ENCODE results near the gene ALPG.
"Not testable (repeated sequence)": the region's sequence is repeated elsewhere in the genome, so short reads cannot be mapped to it uniquely, and the experiment has no call there.

The ALPG gene

GRCh38 chr2:232385660-232386489 is 20.8 kb upstream of the ALPG start:
- Mint-ChIP-seq H3K4me1 (no peaks in the 10 kb centered on the region), H3K27ac (no peak overlapping the region), H3K9me3 (no peaks in the 10 kb centered on the region), H3K36me3 (no peaks in the 10 kb centered on the region), H3K4me3 (no peak overlapping the region), H3K27me3 (peaks cover 41% of the 10 kb centered on the region)

GRCh38 chr2:232386490-232386739 is 20.2 kb upstream of the ALPG start:
- Mint-ChIP-seq H3K36me3 (no peaks in the 10 kb centered on the region), H3K27ac (no peak overlapping the region), H3K9me3 (no peaks in the 10 kb centered on the region), H3K27me3 (peaks cover 42% of the 10 kb centered on the region), H3K4me1 (no peaks in the 10 kb centered on the region), H3K4me3 (no peak overlapping the region)

GRCh38 chr2:232386740-232387450 is 19.7 kb upstream of the ALPG start:
- no peaks in the 10 kb centered on the region for H3K9me3 Mint-ChIP-seq
- no peaks in the 10 kb centered on the region for H3K36me3 Mint-ChIP-seq
- H3K27ac Mint-ChIP-seq = no peak overlapping the region
- no peak overlapping the region for H3K4me3 Mint-ChIP-seq
- no peaks in the 10 kb centered on the region for H3K4me1 Mint-ChIP-seq
- H3K27me3 Mint-ChIP-seq = peaks cover 40% of the 10 kb centered on the region

DNA sequence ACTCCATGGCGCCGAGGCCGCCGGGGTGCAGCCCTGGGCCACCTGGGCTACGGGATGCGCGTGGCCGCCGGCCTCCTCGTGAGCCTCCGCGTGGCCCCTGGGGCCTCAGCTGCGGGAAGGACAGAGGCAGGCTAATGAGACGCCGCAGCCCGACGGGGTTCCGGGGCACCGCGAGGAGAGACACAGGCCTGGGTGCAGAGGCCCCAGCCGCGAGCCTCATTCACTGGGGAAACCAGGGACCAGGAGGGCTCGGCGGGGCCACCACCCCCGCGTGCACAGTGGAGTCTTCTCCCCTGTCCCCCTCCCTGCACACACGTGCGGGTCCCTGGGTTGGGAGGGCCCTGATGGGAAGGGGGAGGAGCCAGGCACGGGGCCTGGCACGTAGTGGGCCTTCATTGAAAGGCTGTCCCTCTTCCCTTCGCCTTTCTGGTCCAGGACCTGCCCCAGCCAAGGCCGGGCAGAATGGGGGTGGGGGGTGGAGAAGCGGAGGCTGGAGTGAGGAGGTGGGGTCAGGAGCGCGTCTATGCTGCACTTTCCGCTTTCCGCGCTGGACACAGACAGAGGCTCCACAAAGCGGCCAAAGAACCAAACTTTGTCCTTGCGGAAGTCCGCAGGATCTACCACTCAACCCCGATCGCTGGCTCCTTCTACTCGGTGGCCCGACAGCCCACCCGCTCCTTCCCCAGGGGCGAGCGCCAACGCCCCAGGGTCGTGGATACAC is 19.0 kb upstream of the ALPG start:
- H3K4me1 Mint-ChIP-seq = no peaks in the 10 kb centered on the region
- no peak overlapping the region for H3K4me3 Mint-ChIP-seq
- peaks cover 41% of the 10 kb centered on the region for H3K27me3 Mint-ChIP-seq
- H3K36me3 Mint-ChIP-seq = no peaks in the 10 kb centered on the region
- no peak overlapping the region for H3K27ac Mint-ChIP-seq
- H3K9me3 Mint-ChIP-seq = no peaks in the 10 kb centered on the region

DNA sequence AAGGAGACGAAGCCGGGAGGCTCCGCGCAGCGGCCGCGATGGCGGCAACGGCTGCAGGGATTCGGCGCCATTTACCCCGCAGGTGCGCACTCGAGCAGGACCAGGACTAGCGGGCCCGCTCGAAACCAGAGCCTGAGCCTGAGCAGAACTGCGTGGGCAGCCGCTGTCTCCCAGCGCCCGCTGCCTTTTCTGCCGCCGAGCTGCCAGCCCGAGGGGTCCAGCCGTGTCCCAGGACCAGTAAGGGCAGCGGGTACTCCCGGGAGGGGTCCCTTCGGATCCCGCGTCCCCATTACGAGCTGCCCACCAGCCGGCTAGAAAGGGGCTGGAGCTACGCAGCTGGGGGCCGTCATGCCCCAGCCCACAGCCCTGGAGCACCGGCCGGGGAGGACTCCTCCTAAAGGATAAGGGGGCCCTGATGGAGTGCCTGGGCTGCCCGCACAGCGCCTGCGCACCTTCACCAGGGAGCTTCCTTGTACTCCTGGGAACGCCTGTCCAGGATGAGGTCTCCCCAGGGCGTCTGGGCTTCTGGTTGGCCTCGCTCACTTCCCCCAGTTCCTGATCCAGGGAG is 18.2 kb upstream of the ALPG start:
- Mint-ChIP-seq H3K4me3 (no peak overlapping the region), H3K27me3 (peaks cover 36% of the 10 kb centered on the region), H3K27ac (no peak overlapping the region), H3K36me3 (no peaks in the 10 kb centered on the region), H3K9me3 (no peaks in the 10 kb centered on the region), H3K4me1 (no peaks in the 10 kb centered on the region)

DNA sequence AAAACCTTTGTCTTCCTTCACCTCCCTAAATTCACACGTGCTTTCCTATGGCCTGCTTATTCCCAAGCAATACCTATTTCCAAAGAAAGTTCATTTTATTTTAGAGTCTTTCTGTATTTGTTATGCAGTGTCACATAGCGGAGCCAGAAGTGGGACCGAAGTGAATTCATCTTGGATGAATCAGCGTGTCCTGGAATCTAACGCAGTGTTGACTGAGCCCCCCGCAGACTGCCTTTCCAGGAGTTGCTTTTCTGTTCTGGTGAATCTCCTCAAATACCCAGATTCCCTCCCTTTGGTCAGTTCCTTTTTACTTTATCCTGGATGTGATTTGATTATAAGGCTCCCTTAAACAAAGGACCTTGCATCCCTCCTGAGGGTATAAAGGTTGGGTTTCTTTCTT is 17.3 kb upstream of the ALPG start:
- H3K36me3 Mint-ChIP-seq = no peaks in the 10 kb centered on the region
- H3K4me3 Mint-ChIP-seq = no peak overlapping the region
- no peaks in the 10 kb centered on the region for H3K4me1 Mint-ChIP-seq
- peak overlapping the region; percentile 14 for H3K27ac Mint-ChIP-seq
- peaks cover 32% of the 10 kb centered on the region for H3K27me3 Mint-ChIP-seq
- no peaks in the 10 kb centered on the region for H3K9me3 Mint-ChIP-seq

DNA sequence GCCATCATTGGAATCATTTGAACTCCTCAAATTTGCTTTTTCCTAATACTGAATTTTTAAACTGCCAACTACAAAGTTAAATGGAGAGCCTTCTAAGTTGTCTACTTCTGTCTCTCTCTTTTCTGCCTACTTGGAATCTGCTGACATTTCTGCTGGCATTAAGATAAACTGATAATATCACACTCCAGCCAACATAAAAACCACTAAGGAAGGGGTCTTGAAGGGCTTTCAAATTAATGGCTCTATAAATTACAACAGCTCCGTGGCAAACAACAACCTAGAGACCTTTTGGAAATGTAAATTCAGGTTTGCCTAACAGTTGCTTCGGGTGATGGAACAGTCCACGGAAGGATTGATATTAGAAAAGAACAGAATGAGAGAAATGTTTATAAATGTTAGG is 16.0 kb upstream of the ALPG start:
- no peak overlapping the region for H3K27ac Mint-ChIP-seq
- no peaks in the 10 kb centered on the region for H3K4me1 Mint-ChIP-seq
- no peaks in the 10 kb centered on the region for H3K36me3 Mint-ChIP-seq
- H3K9me3 Mint-ChIP-seq = no peaks in the 10 kb centered on the region
- H3K27me3 Mint-ChIP-seq = peaks cover 24% of the 10 kb centered on the region
- H3K4me3 Mint-ChIP-seq = no peak overlapping the region

DNA sequence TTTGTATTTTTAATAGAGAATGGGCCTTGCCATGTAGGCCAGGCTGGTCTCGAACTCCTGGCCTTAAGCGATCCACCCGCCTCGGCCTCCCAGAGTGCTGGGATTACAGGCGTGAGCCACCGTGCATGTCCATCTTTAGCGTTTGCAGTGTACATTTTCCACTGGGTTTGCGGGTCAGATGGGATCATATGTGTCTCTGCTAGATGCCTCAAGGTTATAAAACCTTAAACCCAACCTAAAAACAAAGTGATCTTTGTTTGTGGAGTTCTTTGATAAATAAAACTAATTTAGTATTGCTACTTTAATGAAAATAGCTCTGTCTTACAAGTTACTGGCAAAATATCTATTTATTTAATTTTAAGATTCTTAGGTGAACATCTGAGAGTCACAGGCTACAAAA is 13.1 kb upstream of the ALPG start:
- Mint-ChIP-seq H3K9me3 (no peaks in the 10 kb centered on the region), H3K36me3 (no peaks in the 10 kb centered on the region), H3K4me1 (no peaks in the 10 kb centered on the region), H3K27me3 (peaks cover 19% of the 10 kb centered on the region), H3K4me3 (no peak overlapping the region), H3K27ac (no peak overlapping the region)

DNA sequence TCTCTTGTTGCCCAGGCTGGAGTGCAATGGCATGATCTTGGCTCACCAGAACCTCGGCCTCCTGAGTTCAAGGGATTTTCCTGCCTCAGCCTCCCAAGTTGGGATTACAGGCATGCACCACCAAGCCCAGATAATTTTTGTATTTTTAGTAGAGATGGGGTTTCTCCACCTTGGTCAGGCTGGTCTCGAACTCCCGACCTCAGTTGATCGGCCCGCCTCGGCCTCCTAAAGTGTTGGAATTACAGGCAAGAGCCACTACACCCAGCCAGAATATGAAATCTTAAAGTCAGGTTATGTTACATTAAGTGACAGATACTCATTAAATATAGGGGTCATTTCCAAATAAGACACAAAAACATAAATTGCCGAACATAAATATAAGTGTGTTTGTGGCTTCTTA is 12.2 kb upstream of the ALPG start:
- not testable (repeated sequence) for H3K36me3 Mint-ChIP-seq, H3K4me1 Mint-ChIP-seq
- H3K27me3 Mint-ChIP-seq = peaks cover 15% of the 10 kb centered on the region

GRCh38 chr2:232395586-232395985 is 11.1 kb upstream of the ALPG start:
- Mint-ChIP-seq H3K4me1 (no peaks in the 10 kb centered on the region), H3K4me3 (no peak overlapping the region), H3K27ac (no peak overlapping the region), H3K9me3 (no peaks in the 10 kb centered on the region), H3K27me3 (peaks cover 9% of the 10 kb centered on the region), H3K36me3 (no peaks in the 10 kb centered on the region)

More for the DNA sequence above, 12.2 kb upstream of the ALPG start:
- H3K9me3 Mint-ChIP-seq, H3K4me3 Mint-ChIP-seq, H3K27ac Mint-ChIP-seq: not testable (repeated sequence)

GRCh38 chr2:232396683-232397082 is 10.0 kb upstream of the ALPG start:
- no peaks in the 10 kb centered on the region for H3K36me3 Mint-ChIP-seq
- H3K4me3 Mint-ChIP-seq = no peak overlapping the region
- no peak overlapping the region for H3K27ac Mint-ChIP-seq
- H3K27me3 Mint-ChIP-seq = peaks cover 4% of the 10 kb centered on the region
- H3K4me1 Mint-ChIP-seq = no peaks in the 10 kb centered on the region
- H3K9me3 Mint-ChIP-seq = no peaks in the 10 kb centered on the region

DNA sequence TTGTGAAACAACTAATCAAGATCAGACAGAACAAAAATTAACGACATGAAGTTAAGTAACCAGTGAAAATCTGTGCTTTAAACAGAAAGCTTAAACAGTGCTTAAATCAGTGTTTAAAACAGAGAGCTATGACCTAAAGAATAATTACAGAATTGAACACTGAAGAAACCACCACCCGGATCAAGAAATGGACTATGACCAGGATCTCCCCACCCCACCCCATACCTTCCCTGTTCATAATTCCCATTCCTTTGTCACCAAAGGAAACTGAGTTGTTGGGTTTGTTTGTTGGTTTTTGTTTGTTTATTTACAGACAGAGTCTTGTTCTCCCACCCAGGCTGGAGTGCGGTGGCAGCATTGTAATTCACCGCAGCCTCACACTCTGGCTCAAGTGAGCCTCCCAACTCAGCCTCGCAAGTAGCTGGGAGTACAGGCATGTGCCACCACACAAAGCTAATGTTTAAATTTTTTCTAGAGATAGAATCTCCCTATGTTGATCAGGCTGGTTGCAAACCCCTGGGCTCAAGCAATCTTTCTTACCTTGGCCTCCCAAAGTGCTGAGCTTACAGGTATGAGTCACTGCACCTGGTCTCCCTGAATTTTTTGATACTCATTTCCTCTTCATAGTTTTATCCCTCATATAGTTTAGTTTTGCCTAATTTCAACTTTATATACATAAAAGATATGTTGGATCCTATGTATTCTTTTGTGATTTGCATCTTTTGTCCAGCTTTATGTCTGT is 8.2 kb upstream of the ALPG start:
- Mint-ChIP-seq H3K36me3 (no peaks in the 10 kb centered on the region), H3K4me3 (no peak overlapping the region), H3K27me3 (peaks cover 1% of the 10 kb centered on the region), H3K9me3 (no peaks in the 10 kb centered on the region), H3K27ac (no peak overlapping the region), H3K4me1 (no peaks in the 10 kb centered on the region)

- H3K27ac Mint-ChIP-seq = no peak overlapping the region
- H3K9me3 Mint-ChIP-seq = no peaks in the 10 kb centered on the region
- H3K27me3 Mint-ChIP-seq = peaks cover 1% of the 10 kb centered on the region
- no peaks in the 10 kb centered on the region for H3K36me3 Mint-ChIP-seq
- H3K4me1 Mint-ChIP-seq = no peaks in the 10 kb centered on the region
- H3K4me3 Mint-ChIP-seq = no peak overlapping the region
These were observed 6.2 kb upstream of the ALPG start for GRCh38 chr2:232400256-232401015.

- no peak overlapping the region for H3K4me3 Mint-ChIP-seq
- no peaks in the 10 kb centered on the region for H3K4me1 Mint-ChIP-seq
- H3K9me3 Mint-ChIP-seq = no peaks in the 10 kb centered on the region
- H3K27ac Mint-ChIP-seq = no peak overlapping the region
- H3K36me3 Mint-ChIP-seq = no peaks in the 10 kb centered on the region
- no peaks in the 10 kb centered on the region for H3K27me3 Mint-ChIP-seq
These were observed 4.1 kb upstream of the ALPG start for GRCh38 chr2:232402518-232402917.
